K562 (cell line): ENCODE measurements around the gene MYH9. TPM values are rescaled to one million over a fixed set of nuclear protein-coding genes. Genes with fewer than 3 reads are reported as not detected.

Source experiments
- CHD7 ChIP-seq: fragments of 200-600 bp; sonication (generic); IDR thresholded peaks from one replicate; pipeline ENCODE4 v1.6.1; 2012; ENCODE audit warnings: mild to moderate bottlenecking, low read depth, low read length, inconsistent platforms
- ETS2 ChIP-seq: IDR thresholded peaks from 2 replicates; pipeline ENCODE4 v1.6.1; 2016; ENCODE audit warnings: borderline replicate concordance, missing genetic modification characterization, mild to moderate bottlenecking, moderate library complexity, missing compliant biosample characterization; ENCODE audit not compliant: poor library complexity, severe bottlenecking
- FOXM1 ChIP-seq, 2 experiments: fragments of 450-650 bp in 1 of 2; sonication (generic) in 1 of 2; formaldehyde crosslinking in 1 of 2; IDR thresholded peaks; 2 replicates each; pipeline versions ENCODE4 v1.6.1 to v1.9.0; 2017 to 2022; ENCODE audit warnings: low read depth in 2 of 2, mild to moderate bottlenecking in 2 of 2, missing genetic modification reagents in 1 of 2, moderate library complexity in 1 of 2
- JUND ChIP-seq, 2 experiments: IDR thresholded peaks; 2 replicates in 1 of 2; 3 replicates in 1 of 2; pipeline ENCODE4 v1.6.1; 2011; ENCODE audit warnings: borderline replicate concordance in 2 of 2, low read depth in 2 of 2, low read length in 2 of 2, improper control_type of control experiment in 1 of 2, missing biosample characterization in 1 of 2, missing genetic modification characterization in 1 of 2, missing genetic modification reagents in 1 of 2
- TFAP4 ChIP-seq: sonication (generic); formaldehyde crosslinking; IDR thresholded peaks from 2 replicates; pipeline ENCODE4 v1.8.0; 2022; ENCODE audit warnings: missing genetic modification reagents, mild to moderate bottlenecking, moderate library complexity, borderline replicate concordance
- ZNF436 ChIP-seq: fragments of 250-450, 450-650 bp; sonication (Bioruptor Pico); formaldehyde crosslinking; IDR thresholded peaks from 2 replicates; pipeline ENCODE4 v1.7.0; 2020; ENCODE audit warnings: mild to moderate bottlenecking
- polyA plus RNA-seq, 8 experiments: library from polyadenylated mRNA; depleted of rRNA in 4 of 8; stranded (reverse) in 5 of 8; unstranded in 3 of 8; fragments of >200 nt; fragmentation: Nextera tagmentation in 2 of 8; fragmentation: Illumina TruSeq in 1 of 8; extraction: Ambion mirVana in 2 of 8; extraction: Trizol in 1 of 8; gene quantifications; 2 replicates each; pipeline versions ENCODE4 v1.2.1 to v1.2.3, GENCODE V29; 2011 to 2014; ENCODE audit warnings: inconsistent platforms in 1 of 8, missing spikeins in 1 of 8
- total RNA-seq, 7 experiments: library from RNA; depleted of rRNA in 6 of 7; stranded (reverse); fragments of >200 nt in 6 of 7; fragmentation: Illumina TruSeq in 2 of 7; extraction: Trizol in 2 of 7; gene quantifications; 2 replicates each; pipeline versions ENCODE4 v1.2.1 to v1.2.3, GENCODE V29; 2011 to 2021; ENCODE audit warnings: low replicate concordance in 1 of 7

Gene MYH9
- total and polyA plus RNA-seq, 9 of the 15 experiments (the other 6 are each of a cell fraction or from before 2014, with no cell fraction given): 0.71 to 111 (median 24.6) TPM

GRCh38 chr22:36252754-36253522, 134.8 kb downstream of the MYH9 start, which contains the start of gene APOL1 (continued):
- TF ChIP-seq CHD7 (no peak), JUND (IDR thresholded peaks at IDR 0.05; ENCODE audit: borderline replicate concordance, low read depth, low read length) (peak; percentile 32; the same call in 1 of the 2 replicates), JUND (tag; IDR thresholded peaks at IDR 0.05; ENCODE audit: borderline replicate concordance, low read depth, low read length) (no peak), ZNF436 (CRISPR knock-in tag) (no peak), TFAP4 (peak; percentile 56; the same call in 1 of the 2 replicates), FOXM1 (IDR thresholded peaks at IDR 0.05; ENCODE audit: low read depth) (peak; percentile 79), FOXM1 (CRISPR knock-in tag; IDR thresholded peaks at IDR 0.05; ENCODE audit: low read depth) (no peak), ETS2 (no peak)
